HL-60 (cell line): ENCODE measurements around the gene FOXO4.

Experiments
- DNase-seq, 2 experiments: peaks; one replicate each; pipeline ENCODE4 v3.0.0-alpha.2; 2010 to 2020; ENCODE audit warnings: low read depth in 1 of 2, low spot score in 1 of 2
- H3K27ac ChIP-seq: fragments of 250-450 bp; sonication (Bioruptor Pico); replicated peaks from 2 replicates; pipeline ENCODE4 v1.5.1; 2020; ENCODE audit warnings: mild to moderate bottlenecking, moderate library complexity
- H3K27me3 ChIP-seq: fragments of 250-450 bp; sonication (Bioruptor Pico); 2 replicates; pipeline ENCODE4 v1.5.1; 2021; ENCODE audit warnings: mild to moderate bottlenecking, moderate library complexity; ENCODE audit not compliant: insufficient read depth, poor library complexity, severe bottlenecking
- H3K4me3 ChIP-seq: replicated peaks from 2 replicates; pipeline ENCODE4 v1.5.1; 2011; ENCODE audit warnings: mild to moderate bottlenecking, control low read depth, low read length; ENCODE audit not compliant: insufficient read depth
- GABPA ChIP-seq: IDR thresholded peaks from 2 replicates; pipeline ENCODE4 v1.6.1; 2012; ENCODE audit warnings: low read depth
- POLR2AphosphoS5 ChIP-seq: IDR thresholded peaks from 2 replicates; pipeline ENCODE4 v1.6.1; 2012; ENCODE audit warnings: low read depth
- REST ChIP-seq: IDR thresholded peaks from 2 replicates; pipeline ENCODE4 v1.6.1; 2012; ENCODE audit warnings: low read depth; ENCODE audit not compliant: insufficient replicate concordance
- SPI1 ChIP-seq: IDR thresholded peaks from 2 replicates; pipeline ENCODE4 v1.6.1; 2012; ENCODE audit warnings: low read depth, mild to moderate bottlenecking, borderline replicate concordance
- TF ChIP-seq, protein P1 (sequence below): IDR thresholded peaks from one replicate; pipeline ENCODE4 v1.5.1; 2011; ENCODE audit warnings: low read length, control low read depth, inconsistent platforms; ENCODE audit not compliant: insufficient read depth

FOXO4 gene

GRCh38 chrX:71056867-71057266, 38.8 kb upstream of the FOXO4 start:
- Histone ChIP-seq H3K27ac (peak overlapping the region; percentile 43), H3K4me3 (no peak overlapping the region), H3K27me3 (no peaks in the 10 kb centered on the region)
- DNase-seq, result no peak
- no peak for TF ChIP-seq SPI1
- no peak for TF ChIP-seq POLR2AphosphoS5
- no peak for TF ChIP-seq GABPA
- TF ChIP-seq REST, result no peak
- TF ChIP-seq, protein P1, sequence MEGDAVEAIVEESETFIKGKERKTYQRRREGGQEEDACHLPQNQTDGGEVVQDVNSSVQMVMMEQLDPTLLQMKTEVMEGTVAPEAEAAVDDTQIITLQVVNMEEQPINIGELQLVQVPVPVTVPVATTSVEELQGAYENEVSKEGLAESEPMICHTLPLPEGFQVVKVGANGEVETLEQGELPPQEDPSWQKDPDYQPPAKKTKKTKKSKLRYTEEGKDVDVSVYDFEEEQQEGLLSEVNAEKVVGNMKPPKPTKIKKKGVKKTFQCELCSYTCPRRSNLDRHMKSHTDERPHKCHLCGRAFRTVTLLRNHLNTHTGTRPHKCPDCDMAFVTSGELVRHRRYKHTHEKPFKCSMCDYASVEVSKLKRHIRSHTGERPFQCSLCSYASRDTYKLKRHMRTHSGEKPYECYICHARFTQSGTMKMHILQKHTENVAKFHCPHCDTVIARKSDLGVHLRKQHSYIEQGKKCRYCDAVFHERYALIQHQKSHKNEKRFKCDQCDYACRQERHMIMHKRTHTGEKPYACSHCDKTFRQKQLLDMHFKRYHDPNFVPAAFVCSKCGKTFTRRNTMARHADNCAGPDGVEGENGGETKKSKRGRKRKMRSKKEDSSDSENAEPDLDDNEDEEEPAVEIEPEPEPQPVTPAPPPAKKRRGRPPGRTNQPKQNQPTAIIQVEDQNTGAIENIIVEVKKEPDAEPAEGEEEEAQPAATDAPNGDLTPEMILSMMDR, result no peak

GRCh38 chrX:71057848-71058530, 37.7 kb upstream of the FOXO4 start:
- TF ChIP-seq REST (no peak), SPI1 (peak; percentile 32; the same call in 1 of the 2 replicates)
- Histone ChIP-seq H3K27ac (peak overlapping the region; percentile 23), H3K27me3 (no peaks in the 10 kb centered on the region), H3K4me3 (no peak overlapping the region)
- no peak for DNase-seq

- Histone ChIP-seq H3K27ac (no peak overlapping the region), H3K27me3 (no peaks in the 10 kb centered on the region), H3K4me3 (no peak overlapping the region)
- TF ChIP-seq SPI1 (no peak), REST (no peak), GABPA (no peak), POLR2AphosphoS5 (no peak)
- TF ChIP-seq, protein P1, result no peak
- no peak for DNase-seq
These were observed 35.5 kb upstream of the FOXO4 start for GRCh38 chrX:71060127-71060526.
